Liver (tissue), 2 donors: Measurements from ENCODE around the gene FAM181A.

ENCODE experiments used
- RAD21 ChIP-seq, 2 donors: IDR thresholded peaks; 2 replicates each; pipeline ENCODE4 v1.6.1; 2016; ENCODE audit warnings: antibody characterized with exemption in 2 of 2, mild to moderate bottlenecking in 2 of 2
- REST ChIP-seq: IDR thresholded peaks from 2 replicates; pipeline ENCODE4 v1.6.1; 2016; ENCODE audit warnings: antibody characterized with exemption, mild to moderate bottlenecking
- donor health status: healthy.

- TF ChIP-seq REST = no peak
- TF ChIP-seq RAD21 (IDR thresholded peaks at IDR 0.05) = peak; percentile 74 to 85
Measured at GRCh38 chr14:93892923-93893558, 34.1 kb upstream of the FAM181A start.
